K562 (cell line): ENCODE data around the gene S100A10. TPM values are rescaled to one million over a fixed set of nuclear protein-coding genes. Genes with fewer than 3 reads are reported as not detected.

Experiments
- ETV5 ChIP-seq: sonication (generic); formaldehyde crosslinking; IDR thresholded peaks from 2 replicates; pipeline ENCODE4 v1.4.0; 2020; ENCODE audit warnings: low read depth, mild to moderate bottlenecking, missing genetic modification reagents
- GATA2 ChIP-seq: sonication (generic); formaldehyde crosslinking; IDR thresholded peaks from 2 replicates; pipeline ENCODE4 v1.4.0; 2020; ENCODE audit warnings: mild to moderate bottlenecking, missing genetic modification reagents
- KLF1 ChIP-seq: fragments of 450-650 bp; IDR thresholded peaks from 2 replicates; pipeline ENCODE4 v1.6.1; 2016; ENCODE audit warnings: missing genetic modification characterization, missing compliant biosample characterization
- MCM2 ChIP-seq: fragments of 450-650 bp; IDR thresholded peaks from 2 replicates; pipeline ENCODE4 v1.6.1; 2017; ENCODE audit warnings: low read depth, mild to moderate bottlenecking
- SPI1 ChIP-seq: IDR thresholded peaks from 2 replicates; pipeline ENCODE4 v1.6.1; 2011; ENCODE audit warnings: low read depth, low read length, control low read depth, borderline replicate concordance
- ZKSCAN1 ChIP-seq: fragments of 150-350 bp; IDR thresholded peaks from 2 replicates; pipeline ENCODE4 v1.6.1; 2016; ENCODE audit warnings: low read depth, low read length
- ZNF12 ChIP-seq: sonication (generic); formaldehyde crosslinking; IDR thresholded peaks from 2 replicates; pipeline ENCODE4 v1.4.0; 2020; ENCODE audit warnings: mild to moderate bottlenecking, missing genetic modification reagents
- ZNF133 ChIP-seq: fragments of 250-450 bp; sonication (Bioruptor Pico); IDR thresholded peaks from 2 replicates; pipeline ENCODE4 v1.4.0; 2020; ENCODE audit warnings: mild to moderate bottlenecking
- ZNF253 ChIP-seq: fragments of 250-450 bp; sonication (Bioruptor Pico); conservative IDR thresholded peaks from 2 replicates; pipeline ENCODE4 v1.6.1; 2021; ENCODE audit warnings: mild to moderate bottlenecking
- ZNF785 ChIP-seq: fragments of 250-450 bp; sonication (Bioruptor Pico); IDR thresholded peaks from 2 replicates; pipeline ENCODE4 v1.4.0; 2020; ENCODE audit warnings: mild to moderate bottlenecking
- polyA plus RNA-seq, 8 experiments: library from polyadenylated mRNA; depleted of rRNA in 4 of 8; stranded (reverse) in 5 of 8; unstranded in 3 of 8; fragments of >200 nt; fragmentation: Nextera tagmentation in 2 of 8; fragmentation: Illumina TruSeq in 1 of 8; extraction: Ambion mirVana in 2 of 8; extraction: Trizol in 1 of 8; gene quantifications; 2 replicates each; pipeline versions ENCODE4 v1.2.1 to v1.2.3, GENCODE V29; 2011 to 2014; ENCODE audit warnings: inconsistent platforms in 1 of 8, missing spikeins in 1 of 8
- total RNA-seq, 7 experiments: library from RNA; depleted of rRNA in 6 of 7; stranded (reverse); fragments of >200 nt in 6 of 7; fragmentation: Illumina TruSeq in 2 of 7; extraction: Trizol in 2 of 7; gene quantifications; 2 replicates each; pipeline versions ENCODE4 v1.2.1 to v1.2.3, GENCODE V29; 2011 to 2021; ENCODE audit warnings: low replicate concordance in 1 of 7
- TF ChIP-seq, protein P1 (sequence below), 2 experiments: fragments of 450-650 bp; formaldehyde crosslinking in 1 of 2; IDR thresholded peaks; 2 replicates each; pipeline versions ENCODE4 v1.4.0 to v1.6.1; 2014 to 2020; ENCODE audit warnings: mild to moderate bottlenecking in 2 of 2, borderline replicate concordance in 1 of 2, low read depth in 1 of 2
- TF ChIP-seq, protein P2 (sequence below): fragments of 200-800 bp; sonication (Bioruptor generic); IDR thresholded peaks from 2 replicates; pipeline ENCODE4 v1.6.1; 2016; ENCODE audit warnings: missing genetic modification characterization, missing compliant biosample characterization
- TF ChIP-seq, protein P3 (sequence below): fragments of 450-650 bp; formaldehyde crosslinking; IDR thresholded peaks from 2 replicates; pipeline ENCODE4 v1.4.0; 2020; ENCODE audit warnings: mild to moderate bottlenecking, moderate library complexity

Gene S100A10
- total and polyA plus RNA-seq, 9 of the 15 experiments (the other 6 are each of a cell fraction or from before 2014, with no cell fraction given), result 0.32 to 1.6 (median 0.50) TPM; not detected in 3

DNA sequence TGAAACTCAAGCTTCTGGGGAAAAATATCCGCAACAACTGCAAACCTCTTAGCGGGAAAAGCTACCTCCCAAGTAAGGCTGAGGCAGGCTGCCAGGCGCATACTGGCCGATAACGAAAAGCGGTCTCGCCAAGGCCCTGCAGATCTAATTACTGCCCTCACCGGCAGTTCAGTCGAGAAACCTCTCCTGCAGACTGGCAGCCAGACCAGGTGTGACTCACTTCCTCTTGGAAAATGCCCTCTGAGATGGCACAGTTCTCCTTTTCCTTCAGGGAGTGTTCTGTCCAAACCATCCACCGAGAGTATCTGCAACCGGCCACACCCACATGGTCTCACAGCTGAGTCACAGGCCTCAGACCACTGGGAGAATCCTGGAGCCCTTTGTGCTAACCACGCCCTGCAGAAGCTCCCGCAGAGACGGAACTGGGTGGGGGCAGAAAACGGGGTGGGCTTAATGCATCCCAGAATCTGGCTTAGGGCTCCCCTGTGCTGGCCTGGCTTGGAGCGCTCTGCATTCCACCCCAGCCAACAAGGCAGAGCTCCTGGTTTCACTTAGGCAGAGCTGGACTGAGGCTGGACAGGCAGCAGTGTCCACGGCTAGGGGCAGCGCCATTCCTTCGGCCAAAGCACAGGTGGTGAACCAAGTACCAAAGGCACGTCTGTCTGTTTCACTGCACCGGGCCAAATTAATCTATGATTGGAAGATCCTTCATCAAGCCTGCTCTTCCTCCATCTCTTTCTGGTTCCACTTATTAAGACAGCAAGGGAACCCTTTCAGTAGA is 1.2 kb downstream of the S100A10 start (continued):
- TF ChIP-seq, protein P1, sequence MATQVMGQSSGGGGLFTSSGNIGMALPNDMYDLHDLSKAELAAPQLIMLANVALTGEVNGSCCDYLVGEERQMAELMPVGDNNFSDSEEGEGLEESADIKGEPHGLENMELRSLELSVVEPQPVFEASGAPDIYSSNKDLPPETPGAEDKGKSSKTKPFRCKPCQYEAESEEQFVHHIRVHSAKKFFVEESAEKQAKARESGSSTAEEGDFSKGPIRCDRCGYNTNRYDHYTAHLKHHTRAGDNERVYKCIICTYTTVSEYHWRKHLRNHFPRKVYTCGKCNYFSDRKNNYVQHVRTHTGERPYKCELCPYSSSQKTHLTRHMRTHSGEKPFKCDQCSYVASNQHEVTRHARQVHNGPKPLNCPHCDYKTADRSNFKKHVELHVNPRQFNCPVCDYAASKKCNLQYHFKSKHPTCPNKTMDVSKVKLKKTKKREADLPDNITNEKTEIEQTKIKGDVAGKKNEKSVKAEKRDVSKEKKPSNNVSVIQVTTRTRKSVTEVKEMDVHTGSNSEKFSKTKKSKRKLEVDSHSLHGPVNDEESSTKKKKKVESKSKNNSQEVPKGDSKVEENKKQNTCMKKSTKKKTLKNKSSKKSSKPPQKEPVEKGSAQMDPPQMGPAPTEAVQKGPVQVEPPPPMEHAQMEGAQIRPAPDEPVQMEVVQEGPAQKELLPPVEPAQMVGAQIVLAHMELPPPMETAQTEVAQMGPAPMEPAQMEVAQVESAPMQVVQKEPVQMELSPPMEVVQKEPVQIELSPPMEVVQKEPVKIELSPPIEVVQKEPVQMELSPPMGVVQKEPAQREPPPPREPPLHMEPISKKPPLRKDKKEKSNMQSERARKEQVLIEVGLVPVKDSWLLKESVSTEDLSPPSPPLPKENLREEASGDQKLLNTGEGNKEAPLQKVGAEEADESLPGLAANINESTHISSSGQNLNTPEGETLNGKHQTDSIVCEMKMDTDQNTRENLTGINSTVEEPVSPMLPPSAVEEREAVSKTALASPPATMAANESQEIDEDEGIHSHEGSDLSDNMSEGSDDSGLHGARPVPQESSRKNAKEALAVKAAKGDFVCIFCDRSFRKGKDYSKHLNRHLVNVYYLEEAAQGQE (IDR thresholded peaks at IDR 0.05; ENCODE audit: borderline replicate concordance), result no peak
- TF ChIP-seq, protein P1 (CRISPR knock-in tag; IDR thresholded peaks at IDR 0.05; ENCODE audit: low read depth), result no peak
- TF ChIP-seq KLF1 (tag) (no peak), ZNF785 (CRISPR knock-in tag) (no peak), ZKSCAN1 (no peak), ZNF253 (CRISPR knock-in tag) (no peak), SPI1 (0 out of 2 replicates have a peak, but pooled peaks have one; percentile 15), ETV5 (CRISPR knock-in tag) (no peak), MCM2 (no peak), ZNF12 (CRISPR knock-in tag) (no peak), GATA2 (CRISPR knock-in tag) (no peak), ZNF133 (CRISPR knock-in tag) (no peak)
- TF ChIP-seq, protein P2, sequence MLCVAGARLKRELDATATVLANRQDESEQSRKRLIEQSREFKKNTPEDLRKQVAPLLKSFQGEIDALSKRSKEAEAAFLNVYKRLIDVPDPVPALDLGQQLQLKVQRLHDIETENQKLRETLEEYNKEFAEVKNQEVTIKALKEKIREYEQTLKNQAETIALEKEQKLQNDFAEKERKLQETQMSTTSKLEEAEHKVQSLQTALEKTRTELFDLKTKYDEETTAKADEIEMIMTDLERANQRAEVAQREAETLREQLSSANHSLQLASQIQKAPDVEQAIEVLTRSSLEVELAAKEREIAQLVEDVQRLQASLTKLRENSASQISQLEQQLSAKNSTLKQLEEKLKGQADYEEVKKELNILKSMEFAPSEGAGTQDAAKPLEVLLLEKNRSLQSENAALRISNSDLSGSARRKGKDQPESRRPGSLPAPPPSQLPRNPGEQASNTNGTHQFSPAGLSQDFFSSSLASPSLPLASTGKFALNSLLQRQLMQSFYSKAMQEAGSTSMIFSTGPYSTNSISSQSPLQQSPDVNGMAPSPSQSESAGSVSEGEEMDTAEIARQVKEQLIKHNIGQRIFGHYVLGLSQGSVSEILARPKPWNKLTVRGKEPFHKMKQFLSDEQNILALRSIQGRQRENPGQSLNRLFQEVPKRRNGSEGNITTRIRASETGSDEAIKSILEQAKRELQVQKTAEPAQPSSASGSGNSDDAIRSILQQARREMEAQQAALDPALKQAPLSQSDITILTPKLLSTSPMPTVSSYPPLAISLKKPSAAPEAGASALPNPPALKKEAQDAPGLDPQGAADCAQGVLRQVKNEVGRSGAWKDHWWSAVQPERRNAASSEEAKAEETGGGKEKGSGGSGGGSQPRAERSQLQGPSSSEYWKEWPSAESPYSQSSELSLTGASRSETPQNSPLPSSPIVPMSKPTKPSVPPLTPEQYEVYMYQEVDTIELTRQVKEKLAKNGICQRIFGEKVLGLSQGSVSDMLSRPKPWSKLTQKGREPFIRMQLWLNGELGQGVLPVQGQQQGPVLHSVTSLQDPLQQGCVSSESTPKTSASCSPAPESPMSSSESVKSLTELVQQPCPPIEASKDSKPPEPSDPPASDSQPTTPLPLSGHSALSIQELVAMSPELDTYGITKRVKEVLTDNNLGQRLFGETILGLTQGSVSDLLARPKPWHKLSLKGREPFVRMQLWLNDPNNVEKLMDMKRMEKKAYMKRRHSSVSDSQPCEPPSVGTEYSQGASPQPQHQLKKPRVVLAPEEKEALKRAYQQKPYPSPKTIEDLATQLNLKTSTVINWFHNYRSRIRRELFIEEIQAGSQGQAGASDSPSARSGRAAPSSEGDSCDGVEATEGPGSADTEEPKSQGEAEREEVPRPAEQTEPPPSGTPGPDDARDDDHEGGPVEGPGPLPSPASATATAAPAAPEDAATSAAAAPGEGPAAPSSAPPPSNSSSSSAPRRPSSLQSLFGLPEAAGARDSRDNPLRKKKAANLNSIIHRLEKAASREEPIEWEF (CRISPR knock-in tag), result no peak
- TF ChIP-seq, protein P3, sequence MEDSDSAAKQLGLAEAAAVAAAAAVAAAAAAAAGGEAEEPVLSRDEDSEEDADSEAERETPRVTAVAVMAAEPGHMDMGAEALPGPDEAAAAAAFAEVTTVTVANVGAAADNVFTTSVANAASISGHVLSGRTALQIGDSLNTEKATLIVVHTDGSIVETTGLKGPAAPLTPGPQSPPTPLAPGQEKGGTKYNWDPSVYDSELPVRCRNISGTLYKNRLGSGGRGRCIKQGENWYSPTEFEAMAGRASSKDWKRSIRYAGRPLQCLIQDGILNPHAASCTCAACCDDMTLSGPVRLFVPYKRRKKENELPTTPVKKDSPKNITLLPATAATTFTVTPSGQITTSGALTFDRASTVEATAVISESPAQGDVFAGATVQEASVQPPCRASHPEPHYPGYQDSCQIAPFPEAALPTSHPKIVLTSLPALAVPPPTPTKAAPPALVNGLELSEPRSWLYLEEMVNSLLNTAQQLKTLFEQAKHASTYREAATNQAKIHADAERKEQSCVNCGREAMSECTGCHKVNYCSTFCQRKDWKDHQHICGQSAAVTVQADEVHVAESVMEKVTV, result no peak
